ENCODE measurements around the gene FERD3L.

The FERD3L gene

DNA sequence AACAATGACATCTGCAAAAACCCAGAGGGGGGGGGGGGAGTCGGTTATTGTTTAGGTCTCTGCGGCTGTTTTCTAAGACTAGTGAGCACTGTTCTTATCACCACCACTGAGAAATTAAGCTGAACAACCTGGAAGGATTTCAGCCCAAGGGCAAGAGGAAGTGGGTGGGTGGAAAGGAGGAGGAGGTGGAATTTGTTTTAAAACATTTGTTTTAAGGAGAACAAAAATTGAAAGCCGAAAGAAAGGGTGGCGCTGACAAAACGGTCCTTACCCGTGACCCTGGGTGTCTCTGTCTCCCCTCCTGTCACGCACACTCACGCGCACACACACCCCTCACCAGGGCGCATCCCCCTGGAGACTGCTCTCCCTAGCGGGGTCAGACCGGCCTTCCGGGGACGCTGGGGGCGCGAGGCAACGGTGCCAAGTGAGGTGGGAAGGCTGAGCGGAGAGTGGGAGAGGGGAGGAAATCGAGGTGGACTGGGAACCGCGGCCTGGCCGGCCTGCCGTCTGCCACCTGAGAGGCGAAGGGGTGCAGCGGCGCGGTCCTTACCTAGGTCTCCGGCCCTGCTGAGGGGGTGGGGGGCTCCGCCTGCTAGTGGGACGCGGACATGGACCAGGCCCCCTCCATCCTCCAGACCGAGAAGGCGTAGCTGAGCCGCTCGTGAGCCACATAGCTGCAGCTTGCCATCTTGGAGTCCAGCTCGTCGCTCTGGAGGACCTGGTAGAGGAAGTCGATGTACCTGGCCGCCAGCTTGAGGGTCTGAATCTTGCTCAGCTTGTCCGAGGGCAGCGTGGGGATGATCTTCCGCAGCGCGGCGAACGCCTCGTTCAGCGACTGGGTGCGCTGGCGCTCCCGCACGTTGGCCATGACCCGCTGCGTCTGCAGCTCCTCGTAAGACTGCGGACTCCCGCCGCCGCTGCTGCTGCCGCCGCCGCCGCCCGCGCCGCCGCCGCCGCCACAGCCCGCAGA lies 28.8 kb downstream of the FERD3L start:
- DNase-seq = no peak

DNA sequence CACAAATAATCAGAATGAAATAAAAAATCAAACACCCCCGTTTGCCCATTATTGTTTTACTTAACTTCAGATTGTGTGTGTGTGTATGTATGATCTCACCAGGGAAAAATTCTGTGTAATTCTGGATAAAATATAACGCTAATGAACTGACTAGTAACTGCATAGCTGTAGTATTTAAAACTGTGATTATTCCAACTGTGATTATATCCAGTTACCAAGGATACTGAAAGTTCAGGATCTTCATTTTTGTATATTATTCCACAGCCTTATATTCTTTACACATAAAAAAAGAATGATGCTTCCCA lies 30.7 kb downstream of the FERD3L start:
- no peak for DNase-seq

DNA sequence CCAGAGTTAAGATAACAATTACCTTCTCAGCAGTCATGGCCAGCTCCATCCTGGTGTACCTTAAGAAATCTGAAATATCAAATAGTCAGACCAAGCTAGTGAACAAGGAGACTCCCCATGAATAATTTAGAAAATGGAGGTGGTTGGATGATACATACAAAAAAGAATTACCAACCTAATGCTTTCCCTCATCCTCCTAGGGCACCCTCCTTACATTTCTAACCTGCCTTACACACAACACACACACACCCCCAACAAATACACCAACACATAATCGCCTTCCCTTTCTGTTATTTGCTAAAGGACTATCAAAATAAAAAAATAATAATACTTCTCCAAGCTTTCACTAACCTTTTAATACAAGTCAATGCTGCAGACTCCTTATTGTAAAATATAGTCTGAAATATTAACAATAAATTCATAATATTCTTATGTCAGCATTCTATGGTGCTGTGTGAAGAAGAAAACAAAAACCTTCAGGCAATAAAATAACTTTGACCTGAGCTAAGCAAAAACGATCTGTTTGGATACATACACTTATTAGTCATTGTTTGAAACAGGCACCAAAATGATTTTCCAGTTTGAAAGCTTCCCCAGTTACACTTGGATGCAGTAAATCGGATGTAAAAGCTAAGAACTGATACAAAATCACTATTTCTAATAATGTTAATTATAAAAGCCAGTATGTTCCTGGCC lies 31.2 kb downstream of the FERD3L start:
- DNase-seq = no peak

DNA sequence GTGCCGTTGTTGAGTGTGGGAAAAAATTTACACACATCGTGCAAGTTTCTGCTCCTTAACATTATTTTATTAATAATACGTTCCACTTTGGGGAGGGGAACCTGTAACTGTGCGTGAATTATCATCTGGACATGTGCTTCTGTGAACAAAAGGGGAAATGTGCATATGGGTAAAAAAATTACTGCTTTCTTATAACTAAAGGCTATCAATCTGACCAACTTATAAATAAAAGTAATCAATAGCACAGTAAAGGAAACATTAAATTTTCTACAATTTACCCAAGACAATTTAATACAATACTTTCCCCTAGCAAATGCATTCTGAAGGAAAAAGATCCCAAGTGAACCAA lies 32.2 kb downstream of the FERD3L start:
- DNase-seq = no peak

DNA sequence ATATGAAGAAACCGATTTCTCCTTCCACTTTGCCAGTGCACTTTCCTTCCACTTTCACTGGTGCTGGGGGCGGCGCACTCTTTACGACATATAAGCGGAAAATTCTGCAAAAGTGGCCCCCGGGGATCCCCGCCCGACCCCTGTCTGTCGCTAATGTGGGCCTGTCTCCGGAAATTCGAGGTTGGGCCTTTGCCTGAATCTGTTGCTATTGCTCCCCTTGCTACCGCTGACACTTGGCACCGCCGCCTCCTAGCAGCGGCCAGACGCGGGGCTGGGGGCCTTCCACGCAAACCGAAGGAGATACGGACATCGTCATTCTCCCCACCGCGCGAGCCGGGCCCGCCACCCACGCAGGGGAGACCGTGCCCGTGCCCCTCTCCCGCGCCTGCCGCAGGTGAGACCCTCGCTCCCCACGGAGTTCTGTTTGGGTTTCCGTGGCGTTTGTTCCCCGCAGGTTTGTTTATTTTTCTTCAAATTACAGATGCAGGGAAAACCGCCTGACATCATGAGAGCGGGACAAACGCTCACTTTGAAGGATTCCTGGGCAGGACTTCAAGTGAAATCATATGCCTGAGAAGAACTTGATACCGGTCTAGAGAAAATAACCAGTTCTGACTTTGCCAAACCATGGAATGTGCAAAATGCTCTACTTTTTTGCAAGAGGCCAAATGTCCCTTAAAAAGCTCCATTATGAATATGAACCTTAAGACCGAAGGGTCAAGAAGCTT lies 32.8 kb downstream of the FERD3L start:
- DNase-seq = no peak

DNA sequence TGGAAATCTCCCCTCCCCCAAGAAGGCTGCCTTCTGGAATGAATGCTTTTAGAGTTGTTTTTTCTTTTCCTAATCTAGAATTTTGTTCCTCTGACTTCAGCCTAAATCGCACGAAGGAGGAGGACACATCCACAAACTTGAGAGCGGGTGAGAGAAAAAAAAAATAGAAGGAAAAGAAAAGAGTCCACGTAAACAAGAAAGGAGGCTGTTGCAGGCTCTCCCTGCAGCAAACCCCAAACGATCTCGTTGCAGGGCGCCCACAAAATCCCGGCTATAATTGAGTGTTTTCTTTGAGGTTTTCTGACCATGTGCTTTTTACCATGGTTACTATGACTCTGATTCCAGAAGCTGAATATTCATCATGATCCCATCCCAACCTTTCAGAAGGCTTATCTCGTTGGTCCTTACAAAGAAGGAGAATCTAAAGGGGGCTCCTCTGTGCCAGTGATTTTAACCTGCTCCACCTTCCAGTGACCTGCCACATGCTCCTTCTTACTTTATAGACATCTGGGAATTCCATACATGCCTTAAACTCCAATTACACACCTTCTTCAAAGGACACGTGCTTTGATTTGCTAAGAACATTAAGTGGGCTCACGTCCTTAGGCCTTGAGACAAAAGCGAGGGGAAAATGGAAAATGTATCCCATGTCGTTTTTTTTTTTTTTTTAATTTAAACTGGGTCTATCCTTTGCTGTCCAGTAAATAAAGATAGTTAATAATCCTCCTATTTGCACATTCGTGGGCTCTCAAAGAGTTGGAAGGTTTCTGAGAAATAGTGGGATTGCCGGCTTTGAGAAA lies 33.5 kb downstream of the FERD3L start:
- DNase-seq = no peak

DNA sequence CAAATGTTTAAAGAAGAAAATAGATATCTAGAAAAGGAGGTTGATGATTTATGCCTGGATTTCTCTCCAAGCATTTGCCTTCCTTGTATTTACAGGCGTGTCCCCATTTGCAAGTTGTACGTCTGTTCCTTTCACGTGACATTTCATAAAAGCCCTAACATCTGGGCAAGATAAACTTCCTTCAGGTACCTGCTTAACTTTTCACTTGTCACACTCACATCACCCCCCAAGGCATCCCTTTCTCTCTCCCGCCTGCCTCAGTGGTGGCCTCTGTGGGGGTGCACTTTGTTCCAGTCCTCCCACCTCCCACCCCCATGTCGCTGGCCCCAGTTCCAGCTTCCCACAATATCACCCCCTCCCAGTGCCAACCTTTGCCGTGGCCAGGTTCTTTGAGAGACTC lies 34.4 kb downstream of the FERD3L start:
- DNase-seq = no peak

DNA sequence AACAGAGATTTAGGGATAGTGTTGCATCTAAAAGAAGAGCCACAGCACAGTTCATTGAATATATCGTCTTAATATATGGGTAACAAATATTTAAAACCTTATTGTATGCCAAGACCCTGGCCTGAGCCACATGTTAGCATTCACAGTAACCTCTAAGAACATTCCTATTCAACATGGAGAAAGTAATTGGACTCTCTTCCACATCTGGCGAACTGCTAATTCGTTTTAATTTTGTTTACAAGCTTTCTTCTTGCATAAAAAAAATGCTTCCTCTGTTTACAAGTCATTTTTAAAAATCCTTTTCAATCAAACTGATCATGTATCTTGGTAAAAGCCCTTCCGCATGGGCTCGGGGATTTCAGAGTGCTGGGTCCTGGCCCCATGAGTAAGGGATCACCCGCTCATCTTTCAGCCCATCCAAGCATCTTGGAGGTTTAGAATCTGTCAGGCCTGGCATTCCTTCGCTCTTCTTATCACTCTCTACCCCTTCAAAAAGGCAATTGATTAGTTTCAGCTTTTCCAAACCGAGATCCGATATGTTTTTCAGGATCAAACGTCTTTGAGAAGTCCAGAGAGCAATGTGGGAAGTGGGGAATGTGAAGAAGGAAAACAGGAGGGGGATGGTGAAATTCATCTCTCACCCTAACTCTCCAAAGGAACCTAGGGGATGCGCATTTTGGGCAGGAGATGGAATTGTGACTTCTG lies 35.0 kb downstream of the FERD3L start:
- DNase-seq = no peak

DNA sequence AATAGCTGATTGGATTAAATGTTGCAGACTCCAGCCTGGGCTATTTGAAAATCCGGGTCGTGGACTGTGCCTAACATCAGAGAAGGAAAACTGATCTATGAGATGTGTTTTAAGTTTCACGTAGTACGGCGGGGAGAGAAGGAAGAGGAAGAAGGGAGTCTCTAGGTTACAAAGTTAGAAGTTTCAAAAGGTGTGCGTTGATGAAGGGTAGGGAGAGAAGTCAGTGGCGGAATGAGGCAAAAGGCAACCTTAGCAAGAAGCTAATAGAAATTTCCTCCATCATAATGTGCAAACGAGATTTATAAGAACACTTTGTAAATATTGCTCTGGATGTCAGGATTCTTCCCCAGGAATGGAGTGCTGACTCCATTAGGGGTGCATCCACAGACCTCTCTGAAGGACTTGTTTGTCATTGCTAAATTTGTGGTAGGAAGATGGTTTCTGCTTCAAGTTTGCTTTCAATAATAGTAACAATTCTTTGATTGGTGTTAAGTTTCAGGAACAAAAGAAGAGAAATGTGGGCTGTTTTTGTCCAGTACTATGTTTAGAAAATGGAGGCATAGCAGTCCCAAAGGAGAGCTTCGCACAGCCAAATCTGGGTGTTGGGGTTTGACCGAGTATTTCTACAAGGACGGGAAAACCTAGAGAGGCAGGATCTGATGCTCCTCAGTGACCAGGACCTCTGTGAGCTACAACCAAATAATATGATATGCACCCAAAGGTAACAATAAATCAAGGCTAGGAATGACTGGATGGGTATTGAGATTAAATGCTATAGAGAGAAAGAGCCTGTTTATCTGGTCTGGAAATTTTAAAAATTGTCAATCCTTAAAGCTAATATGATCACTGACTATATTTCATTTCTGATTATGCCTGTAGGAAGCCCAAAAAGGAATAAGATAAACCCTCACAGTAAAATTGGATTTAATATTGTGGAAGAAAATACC lies 35.9 kb downstream of the FERD3L start:
- no peak for DNase-seq

DNA sequence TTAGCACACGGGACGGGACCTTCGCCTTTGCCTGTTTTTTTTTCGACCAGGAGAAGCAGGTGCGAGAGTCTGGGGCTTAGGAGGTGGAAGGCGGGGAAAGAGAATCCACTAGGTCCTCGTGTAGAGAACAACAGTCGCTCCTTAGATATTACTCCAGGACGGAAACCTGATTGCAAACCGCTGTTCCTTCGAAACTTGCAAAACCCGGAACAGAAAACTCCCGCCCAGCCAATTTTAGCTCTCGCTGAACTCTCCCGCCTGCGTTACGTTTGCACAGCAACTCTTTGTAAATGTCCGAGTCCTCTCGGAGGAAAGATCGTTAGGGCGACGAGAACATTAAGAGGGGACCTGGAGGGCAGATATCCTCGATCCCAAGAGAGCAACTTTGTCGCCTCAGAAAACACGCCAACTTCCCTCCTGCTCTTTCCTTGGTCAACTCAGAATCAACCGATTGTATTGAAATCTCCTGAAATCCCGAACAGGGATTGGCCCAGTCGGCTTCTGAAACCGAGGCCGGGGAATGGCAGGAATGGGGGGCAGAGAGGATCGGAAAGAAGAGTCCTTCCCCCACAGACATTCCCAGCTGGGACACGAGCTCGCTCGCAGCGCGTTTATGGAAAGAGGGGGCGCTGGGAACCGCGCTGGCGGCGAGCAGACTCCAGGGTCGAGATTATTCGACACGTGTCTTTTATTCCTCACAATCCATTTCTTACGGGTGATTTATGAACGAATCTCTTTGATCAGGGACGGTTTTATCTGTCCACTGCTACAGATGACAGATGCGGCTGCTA lies 37.7 kb downstream of the FERD3L start:
- no peak for DNase-seq

DNA sequence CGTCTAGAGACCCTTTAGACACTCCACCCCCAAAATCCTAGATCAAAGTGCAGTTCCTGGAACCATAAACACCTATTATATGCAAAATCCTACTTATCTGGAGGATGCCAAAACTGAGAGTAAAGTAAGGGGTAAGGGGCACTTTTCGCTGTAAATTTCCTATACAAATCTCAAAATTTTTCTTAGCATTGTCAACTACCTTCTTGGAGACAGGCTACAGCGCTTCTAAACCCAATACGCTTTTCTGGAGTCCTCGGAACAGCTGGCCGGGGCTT lies 38.2 kb downstream of the FERD3L start:
- DNase-seq = no peak

DNA sequence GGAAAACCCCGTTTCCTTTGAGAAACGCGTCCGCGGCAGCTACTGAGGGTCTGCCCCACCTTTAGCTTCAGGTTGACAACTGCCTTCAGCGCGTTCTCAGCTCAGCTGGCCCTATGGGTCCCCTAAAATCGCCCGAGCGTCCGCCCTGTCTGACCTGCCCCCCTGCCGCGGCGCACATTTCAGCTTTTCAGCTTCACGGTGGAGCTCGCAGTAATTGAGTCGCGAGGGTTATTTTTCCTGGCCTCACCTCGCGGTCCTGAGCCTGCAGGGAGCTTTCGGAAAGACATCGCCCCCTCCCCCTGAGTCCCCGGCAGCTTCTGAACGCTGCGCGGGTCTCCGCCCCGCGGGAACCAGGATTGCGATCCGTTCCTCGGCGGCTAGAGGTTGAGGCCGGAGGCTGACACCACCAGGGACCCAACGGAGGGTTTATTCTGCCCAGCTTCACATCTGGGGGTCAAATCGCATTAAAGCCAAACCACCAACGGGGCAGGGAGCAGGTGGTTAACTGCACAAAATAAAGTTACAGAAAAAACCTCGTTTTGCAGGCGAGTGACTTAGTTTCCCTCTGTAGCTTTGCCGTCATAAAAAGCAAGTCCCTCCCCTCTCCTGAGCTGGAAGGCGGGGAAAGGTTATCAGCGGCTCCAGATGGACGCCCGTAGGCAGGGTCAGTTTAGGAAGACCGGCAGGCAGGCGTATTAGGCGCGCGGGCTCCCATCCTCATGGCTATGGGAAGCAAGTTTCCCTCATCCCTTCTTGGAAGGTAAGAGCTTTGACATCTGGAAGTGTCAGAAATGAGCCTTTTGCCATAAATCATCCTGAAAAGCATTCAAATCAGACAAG lies 38.8 kb downstream of the FERD3L start:
- no peak for DNase-seq

DNA sequence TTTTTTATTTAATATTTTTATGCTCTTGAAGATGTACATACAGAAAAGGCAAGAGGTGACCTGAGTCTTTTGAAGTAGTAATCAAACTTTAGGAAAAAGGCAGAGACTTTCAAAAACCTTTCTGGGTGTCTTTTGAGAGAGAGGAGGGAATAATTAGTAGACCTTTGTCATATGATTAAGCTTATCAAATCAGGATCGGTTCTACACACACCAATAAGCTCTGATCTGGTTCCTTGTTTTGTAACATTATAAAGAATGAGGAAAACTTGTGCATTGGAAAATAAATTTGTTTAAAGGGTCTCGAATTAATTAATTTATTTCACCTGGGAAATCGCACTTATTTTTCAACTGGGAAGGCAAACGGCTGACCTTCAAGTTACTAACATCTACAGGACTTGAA lies 39.7 kb downstream of the FERD3L start:
- DNase-seq = no peak

DNA sequence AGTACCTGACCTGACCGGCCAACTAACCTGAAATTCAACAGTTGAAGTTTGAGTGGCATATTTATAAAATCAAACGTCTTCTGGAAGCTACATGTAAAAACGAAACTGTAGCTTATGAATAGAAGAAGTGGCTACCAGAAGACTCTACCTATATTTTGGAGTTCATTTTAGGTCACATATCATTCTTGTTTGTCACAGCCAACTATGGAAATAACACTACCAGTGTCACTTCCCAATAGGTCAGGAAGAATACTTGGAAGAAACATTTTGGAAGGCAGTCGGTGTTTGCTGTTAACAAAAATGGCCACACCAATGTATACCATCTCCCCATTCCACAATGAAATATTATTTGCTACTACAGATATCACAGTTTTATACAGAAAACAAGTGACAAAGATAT lies 40.4 kb downstream of the FERD3L start:
- no peak for DNase-seq

DNA sequence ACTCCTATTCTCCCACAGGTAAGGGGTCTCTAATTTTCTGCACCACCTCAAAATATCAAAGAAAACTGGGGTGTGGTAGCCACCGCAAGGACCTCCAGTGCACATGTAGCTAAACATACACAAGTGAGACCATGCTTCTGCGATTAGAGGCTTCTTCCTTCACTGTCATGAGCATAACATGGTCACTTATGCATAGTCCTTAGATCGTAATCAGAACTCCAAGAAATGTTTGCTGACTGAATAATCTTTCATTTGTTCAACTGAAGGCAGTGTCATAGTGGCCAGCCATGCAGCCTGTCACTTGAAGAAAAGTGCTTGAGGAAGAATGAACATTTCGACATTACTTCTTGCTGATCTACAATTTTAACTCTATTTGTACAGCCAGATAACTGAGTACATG lies 42.3 kb downstream of the FERD3L start:
- no peak for DNase-seq

DNA sequence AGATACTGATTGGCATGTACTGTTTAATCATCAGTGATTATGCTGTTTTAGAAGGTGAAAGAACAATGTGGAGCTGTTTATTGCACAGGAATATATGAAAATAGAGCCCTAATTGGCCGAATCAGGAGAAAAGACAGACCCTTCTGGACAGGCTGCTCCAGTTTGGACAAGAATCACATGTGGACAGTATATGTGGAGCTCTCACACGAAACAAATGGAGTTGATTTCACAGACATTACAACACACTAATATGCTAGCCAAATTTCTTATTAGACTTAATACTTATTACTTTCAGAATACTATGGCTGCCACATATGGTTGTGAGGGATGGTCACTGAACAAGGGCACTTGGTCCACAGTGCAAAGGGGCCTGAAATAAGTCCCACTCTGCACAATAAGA lies 43.3 kb downstream of the FERD3L start:
- no peak for DNase-seq

DNA sequence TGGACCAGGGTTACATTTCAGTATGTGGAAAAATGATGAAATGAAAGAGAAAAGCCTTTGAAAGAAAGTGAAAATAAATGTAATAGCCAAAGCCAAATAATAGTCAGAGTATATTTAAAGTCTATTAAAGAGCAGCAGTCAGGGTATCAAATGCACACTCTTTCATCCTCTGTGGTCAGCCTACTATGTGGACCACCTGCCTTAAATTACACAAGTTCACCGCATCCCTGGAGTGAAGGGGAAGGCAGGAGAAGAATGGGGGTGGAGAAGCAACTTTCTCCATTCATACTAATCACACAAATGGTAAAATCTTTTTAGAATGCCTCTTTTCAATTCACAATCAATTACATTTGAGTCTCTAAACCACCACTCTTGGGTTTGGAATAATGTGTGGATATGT lies 43.7 kb downstream of the FERD3L start:
- DNase-seq = no peak

DNA sequence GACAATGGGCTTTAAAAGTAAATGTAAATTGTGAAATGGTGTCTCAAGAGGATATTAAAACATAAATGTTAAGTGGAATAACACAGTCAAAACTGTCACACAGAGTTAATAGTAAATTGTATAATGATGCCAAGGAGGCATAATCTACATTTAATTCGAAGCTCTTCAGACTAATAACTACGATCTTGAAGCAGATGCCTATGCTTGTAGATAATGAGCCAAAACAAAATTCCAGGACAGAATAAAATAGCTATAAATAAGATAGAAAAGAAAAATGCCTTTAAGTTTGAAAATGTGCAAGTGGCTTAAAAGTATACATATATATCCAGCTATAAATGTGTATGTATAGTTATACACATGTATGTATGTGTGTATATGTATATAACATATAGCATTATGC lies 45.3 kb downstream of the FERD3L start:
- DNase-seq = no peak

DNA sequence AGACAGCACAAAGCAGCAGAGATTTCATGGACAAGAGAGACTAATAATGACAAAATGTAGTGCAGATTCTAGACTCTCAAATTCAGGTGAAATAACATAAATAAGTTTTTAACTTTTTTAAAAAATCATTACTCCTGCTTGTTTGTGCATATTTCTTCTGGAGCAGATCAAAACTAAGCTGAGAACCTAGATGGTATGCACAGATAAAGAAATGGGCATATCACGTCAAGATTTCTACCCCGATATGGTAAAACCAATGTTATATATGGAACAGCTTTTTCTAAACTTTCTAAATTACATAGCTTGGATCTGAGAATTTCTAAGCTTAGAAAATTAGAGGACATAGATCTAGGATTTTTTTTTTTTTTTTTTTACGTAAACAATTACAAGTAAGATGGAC lies 46.0 kb downstream of the FERD3L start:
- DNase-seq = no peak

DNA sequence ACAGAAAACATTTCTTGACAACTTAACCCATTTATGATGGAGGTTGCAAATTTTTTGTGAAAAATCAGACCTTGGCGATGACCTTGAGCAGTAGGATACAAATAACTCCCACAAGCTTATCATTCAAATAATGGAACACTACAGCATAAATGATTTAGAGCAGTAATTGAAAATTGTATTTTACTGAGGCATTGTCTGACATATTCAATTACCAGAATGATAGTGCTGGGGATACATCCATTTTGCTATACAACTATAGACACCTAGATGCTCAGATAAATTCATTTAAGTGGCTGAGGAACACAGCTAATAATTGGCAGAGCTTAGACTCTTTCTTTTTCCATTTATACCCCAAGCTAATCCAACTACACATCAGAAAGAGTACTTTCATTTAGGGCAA lies 46.7 kb downstream of the FERD3L start:
- DNase-seq = no peak
